Common myeloid progenitor, CD34-positive (primary cell): ENCODE results near the gene MACROD2.
"Not testable (repeated sequence)": the region's sequence is repeated elsewhere in the genome, so short reads cannot be mapped to it uniquely, and the experiment has no call there.

Source experiments
- CTCF ChIA-PET: fragments of 350-600 bp; sonication (Branson Sonifier 250); formaldehyde crosslinking; loops from one replicate; lab custom pipeline; 2021; ENCODE audit warnings: antibody characterized with exemption; lab: Charles Lee
- POLR2A ChIA-PET: fragments of 350-600 bp; sonication (Branson Sonifier 250); formaldehyde crosslinking; loops from one replicate; lab custom pipeline; 2021; ENCODE audit warnings: antibody characterized with exemption; lab: Charles Lee
- DNase-seq, 3 donors: peaks; one replicate each; pipeline versions ENCODE4 v3.0.0 to v3.0.0-alpha.2; 2013
- H3K27ac ChIP-seq, 2 experiments: 1 replicate in 1 of 2; 2 replicates in 1 of 2; pipeline ENCODE4 v1.7.0; 2013; ENCODE audit warnings: inconsistent platforms in 2 of 2, low read length in 2 of 2, mild to moderate bottlenecking in 2 of 2, low read depth in 1 of 2, moderate library complexity in 1 of 2; ENCODE audit not compliant: severe bottlenecking in 2 of 2, insufficient read depth in 1 of 2, poor library complexity in 1 of 2
- H3K27me3 ChIP-seq, 5 experiments: replicated peaks in 2 of 5; 1 replicate in 3 of 5; 2 replicates in 2 of 5; pipeline versions ENCODE4 v1.6.1 to v1.7.0; 2013; ENCODE audit warnings: low read length in 4 of 5, mild to moderate bottlenecking in 2 of 5, moderate library complexity in 2 of 5, inconsistent platforms in 1 of 5; ENCODE audit not compliant: insufficient read depth in 5 of 5, control insufficient read depth in 4 of 5
- H3K36me3 ChIP-seq, 4 experiments: 1 replicate in 2 of 4; 2 replicates in 2 of 4; pipeline versions ENCODE4 v1.6.1 to v1.7.0; 2013; ENCODE audit warnings: low read length in 3 of 4, control low read depth in 1 of 4, mild to moderate bottlenecking in 1 of 4; ENCODE audit not compliant: control insufficient read depth in 4 of 4, insufficient read depth in 4 of 4
- H3K4me1 ChIP-seq, 4 experiments: 1 replicate in 3 of 4; 2 replicates in 1 of 4; pipeline versions ENCODE4 v1.6.1 to v1.7.1; 2013; ENCODE audit warnings: low read length in 3 of 4, mild to moderate bottlenecking in 3 of 4, control low read depth in 1 of 4, inconsistent platforms in 1 of 4, moderate library complexity in 1 of 4; ENCODE audit not compliant: control insufficient read depth in 4 of 4, insufficient read depth in 4 of 4; ENCODE audit errors: control extremely low read depth in 1 of 4
- H3K4me3 ChIP-seq, 7 experiments: 1 replicate in 4 of 7; 2 replicates in 3 of 7; pipeline versions ENCODE4 v1.5.1 to v1.7.0; 2013; ENCODE audit warnings: mild to moderate bottlenecking in 7 of 7, low read length in 6 of 7, moderate library complexity in 6 of 7, inconsistent platforms in 2 of 7, low read depth in 2 of 7, control low read depth in 1 of 7; ENCODE audit not compliant: insufficient read depth in 4 of 7, control insufficient read depth in 1 of 7; ENCODE audit errors: extremely low read depth in 1 of 7
- H3K9me3 ChIP-seq, 5 experiments: 1 replicate in 4 of 5; 2 replicates in 1 of 5; pipeline versions ENCODE4 v1.6.1 to v1.7.1; 2013; ENCODE audit warnings: low read length in 4 of 5, mild to moderate bottlenecking in 2 of 5, inconsistent platforms in 1 of 5, low read depth in 1 of 5, moderate library complexity in 1 of 5; ENCODE audit not compliant: control insufficient read depth in 4 of 5, insufficient read depth in 2 of 5; ENCODE audit errors: control extremely low read depth in 1 of 5
- WGBS: methylation state at CpG from one replicate; pipeline ENCODE4 v1.1.5; 2013; ENCODE audit not compliant: insufficient coverage; 5-methylcytosine and 5-hydroxymethylcytosine counted together

Gene MACROD2

DNA sequence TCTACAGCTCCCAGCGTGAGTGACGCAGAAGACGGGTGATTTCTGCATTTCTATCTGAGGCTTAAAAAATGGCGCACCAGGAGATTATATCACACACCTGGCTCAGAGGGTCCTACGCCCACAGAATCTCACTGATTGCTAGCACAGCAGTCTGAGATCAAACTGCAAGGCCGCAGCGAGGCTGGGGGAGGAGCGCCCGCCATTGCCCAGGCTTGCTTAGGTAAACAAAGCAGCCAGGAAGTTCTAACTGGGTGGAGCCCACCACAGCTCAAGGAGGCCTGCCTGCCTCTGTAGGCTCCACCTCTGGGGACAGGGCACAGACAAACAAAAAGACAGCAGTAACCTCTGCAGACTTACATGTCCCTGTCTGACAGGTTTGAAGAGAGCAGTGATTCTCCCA lies 275.4 kb downstream of the MACROD2 start:
- CTCF ChIA-PET, H3K9me3 ChIP-seq, H3K27me3 ChIP-seq, POLR2A ChIA-PET, DNase-seq, H3K4me3 ChIP-seq, H3K4me1 ChIP-seq, H3K27ac ChIP-seq, H3K36me3 ChIP-seq: not testable (repeated sequence)
- WGBS = 93% methylated on average over 5 of the region's 9 CpGs

DNA sequence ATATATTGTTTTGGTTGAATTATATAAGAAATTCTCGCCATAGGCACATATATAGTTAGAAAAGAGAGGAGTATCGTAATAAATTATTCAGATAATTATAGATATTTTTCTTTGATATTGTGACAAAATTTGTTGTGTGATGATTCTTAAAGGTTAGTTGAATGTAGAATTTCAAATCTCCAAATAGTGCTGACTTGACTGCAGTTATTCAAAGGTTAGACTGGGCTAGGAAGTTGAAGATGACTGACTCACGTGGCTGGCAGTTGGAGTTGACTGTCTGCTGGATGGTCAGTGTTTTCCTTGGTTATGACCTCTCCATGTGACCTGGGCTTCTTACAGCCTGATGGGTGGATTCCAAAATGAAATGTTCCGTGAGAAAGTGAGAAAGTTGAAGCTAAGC lies 286.8 kb downstream of the MACROD2 start:
- Histone ChIP-seq H3K9me3 (no peaks in the 10 kb centered on the region), H3K27me3 (no peaks in the 10 kb centered on the region), H3K4me1 (no peaks in the 10 kb centered on the region), H3K4me3 (no peak overlapping the region), H3K36me3 (no peaks in the 10 kb centered on the region), H3K27ac (no peak overlapping the region)
- 100% methylated on average over 2 of the region's 4 CpGs for WGBS
- CTCF ChIA-PET = no interaction called here
- POLR2A ChIA-PET = no interaction called here
- DNase-seq = no peak

DNA sequence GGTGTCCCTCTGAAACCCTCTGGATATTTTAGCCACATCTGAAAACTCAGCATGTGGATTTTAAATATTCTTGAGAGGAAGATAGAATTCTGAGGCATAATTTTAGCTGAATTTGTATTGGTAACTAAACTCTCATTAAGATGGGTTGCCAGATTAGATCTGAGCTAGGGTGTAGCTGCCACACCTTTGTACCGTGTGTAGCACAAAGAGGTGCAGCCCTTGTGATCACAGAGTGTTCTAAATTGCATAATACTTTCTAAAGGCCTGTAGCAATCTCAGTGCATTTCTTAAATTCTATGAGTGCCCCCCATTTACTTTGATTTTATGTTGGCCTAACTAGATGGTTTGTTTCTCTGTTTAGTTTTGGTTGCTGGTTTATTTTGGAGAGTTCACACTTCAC lies 289.1 kb downstream of the MACROD2 start:
- Histone ChIP-seq H3K4me1 (no peaks in the 10 kb centered on the region), H3K36me3 (no peaks in the 10 kb centered on the region), H3K4me3 (no peak overlapping the region), H3K27ac (no peak overlapping the region), H3K27me3 (no peaks in the 10 kb centered on the region), H3K9me3 (no peaks in the 10 kb centered on the region)
- WGBS = 100% methylated on average over 1 of the region's 1 CpG
- CTCF ChIA-PET = interaction anchor here (0.6 kb wide), 1 partner anchor 786 kb away, joined by 3 read pairs; no protein-coding TSS in a partner anchor
- POLR2A ChIA-PET = no interaction called here
- no peak for DNase-seq

DNA sequence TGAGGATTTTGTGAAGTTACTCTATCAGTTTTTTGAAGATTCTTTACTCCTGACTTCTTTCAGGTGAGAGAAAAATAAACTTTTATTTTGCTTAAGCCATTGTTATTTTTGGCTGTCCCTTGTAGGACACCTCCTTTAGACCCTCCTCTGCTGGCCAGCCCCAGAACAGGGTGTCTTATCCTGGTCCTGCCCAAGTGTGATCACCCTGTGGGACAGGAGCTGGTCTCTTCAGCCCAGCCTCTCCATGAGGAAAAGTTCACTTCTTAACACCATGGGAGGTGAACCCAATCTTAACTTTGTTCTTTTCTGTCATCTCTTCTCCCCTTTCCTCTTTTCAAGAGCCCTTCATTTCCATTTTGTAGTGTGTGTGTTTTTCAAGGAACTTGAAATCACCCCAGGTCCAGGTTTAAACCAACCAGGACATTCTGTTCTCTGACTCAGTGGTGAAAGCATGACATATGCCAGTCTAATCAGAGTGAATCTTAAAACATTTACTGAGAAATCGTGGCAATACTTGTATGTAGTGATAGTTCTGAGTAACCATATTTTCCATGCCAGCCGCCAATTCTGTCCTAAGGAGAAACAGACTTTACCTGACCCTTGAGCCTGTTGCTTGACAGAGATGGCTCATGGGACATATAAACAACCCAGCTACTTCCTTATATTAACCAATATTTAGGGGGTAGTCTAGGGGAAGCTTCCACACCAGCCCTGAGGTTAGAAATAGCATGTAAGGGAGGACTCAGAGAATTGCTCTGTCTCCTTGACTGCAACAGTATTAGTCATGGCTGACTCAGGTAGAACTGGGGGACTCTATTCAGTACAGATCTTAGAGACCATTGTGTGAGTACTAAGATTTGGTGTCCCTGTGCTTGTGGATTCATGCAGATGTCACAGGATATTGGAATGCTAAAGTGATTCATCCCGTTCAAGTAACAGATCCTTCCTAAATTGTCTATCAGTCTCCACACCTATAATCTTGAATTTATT lies 293.3 kb downstream of the MACROD2 start:
- Histone ChIP-seq H3K27ac (no peak overlapping the region), H3K4me3 (no peak overlapping the region), H3K36me3 (no peaks in the 10 kb centered on the region), H3K27me3 (no peaks in the 10 kb centered on the region), H3K4me1 (no peaks in the 10 kb centered on the region), H3K9me3 (no peaks in the 10 kb centered on the region)
- no peak for DNase-seq
- ChIA-PET POLR2A (no interaction called here), CTCF (no interaction called here)
- 100% methylated on average over 1 of the region's 3 CpGs for WGBS

DNA sequence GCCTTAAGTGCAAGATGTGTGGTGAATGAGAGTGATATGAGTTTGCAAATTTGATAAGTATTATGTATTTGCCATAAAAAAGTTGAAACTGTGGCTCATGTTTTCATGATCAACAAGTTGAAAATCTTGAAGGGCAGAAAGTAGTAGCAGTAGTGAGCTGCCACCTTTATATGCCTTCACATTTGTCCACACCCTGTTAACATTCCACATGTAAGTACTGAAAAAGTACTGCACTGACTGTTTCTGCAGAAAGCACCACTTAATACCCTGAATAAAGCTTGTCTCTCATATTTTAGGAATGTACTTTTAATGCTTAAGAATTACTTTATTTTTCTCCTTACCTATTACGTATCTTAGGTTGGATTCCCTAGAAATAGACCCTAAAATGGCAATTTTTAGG lies 296.2 kb downstream of the MACROD2 start:
- no CpG with 5 or more reads among the region's 1 CpG for WGBS
- H3K4me1 ChIP-seq = no peaks in the 10 kb centered on the region
- CTCF ChIA-PET = no interaction called here
- no peak overlapping the region for H3K27ac ChIP-seq
- no peak for DNase-seq
- H3K36me3 ChIP-seq = no peaks in the 10 kb centered on the region
- no peaks in the 10 kb centered on the region for H3K27me3 ChIP-seq
- no peaks in the 10 kb centered on the region for H3K9me3 ChIP-seq
- POLR2A ChIA-PET = no interaction called here
- H3K4me3 ChIP-seq = no peak overlapping the region

DNA sequence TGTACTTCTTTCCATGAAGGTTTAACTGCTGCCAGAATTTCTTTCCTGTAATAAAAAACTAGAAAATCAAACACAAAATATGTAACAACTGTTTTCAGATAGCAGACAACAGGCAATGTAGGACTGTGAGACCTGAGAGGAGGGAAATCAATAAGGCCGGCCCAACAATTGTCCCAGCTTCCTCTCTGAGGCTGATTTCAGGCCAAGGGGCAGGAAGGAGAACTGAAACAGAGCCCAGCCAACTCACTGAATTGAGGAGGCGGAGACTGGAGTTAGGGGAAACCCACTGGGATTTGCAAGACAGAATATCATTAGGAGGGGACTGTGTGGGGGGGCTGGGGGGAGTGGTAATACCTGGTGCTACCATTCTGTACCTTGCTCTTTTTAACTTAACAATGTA lies 299.9 kb downstream of the MACROD2 start:
- POLR2A ChIA-PET = no interaction called here

DNA sequence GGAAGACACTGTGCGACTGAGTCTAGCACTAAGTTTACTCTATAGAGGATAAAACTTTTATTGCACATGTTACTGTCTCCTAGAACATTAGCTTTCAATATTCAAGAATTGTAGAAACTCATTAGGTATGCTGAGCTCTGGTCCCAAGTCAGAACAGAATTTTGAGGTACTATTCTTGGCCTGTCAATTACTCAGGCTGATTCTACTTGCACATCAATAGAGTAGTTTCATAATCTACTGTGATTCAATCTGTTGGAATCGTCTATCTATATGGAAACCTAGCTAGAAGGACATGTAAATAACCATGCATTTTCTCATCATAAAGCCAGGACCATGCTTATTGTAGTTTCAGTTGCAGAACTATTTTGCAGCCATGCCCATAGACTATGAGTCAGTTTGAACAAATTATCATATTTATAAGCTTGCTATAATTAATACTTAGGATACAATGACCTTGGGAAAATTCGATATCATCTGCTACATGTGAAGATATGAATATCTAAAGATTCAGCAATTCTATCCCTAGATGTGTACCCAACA lies 300.5 kb downstream of the MACROD2 start:
- ChIA-PET CTCF (no interaction called here), POLR2A (no interaction called here)
- Histone ChIP-seq H3K36me3 (no peaks in the 10 kb centered on the region), H3K4me1 (no peaks in the 10 kb centered on the region), H3K27ac (no peak overlapping the region), H3K27me3 (no peaks in the 10 kb centered on the region), H3K9me3 (no peaks in the 10 kb centered on the region), H3K4me3 (no peak overlapping the region)
- no peak for DNase-seq
- no CpG with 5 or more reads among the region's 3 CpGs for WGBS

More for the DNA sequence above, 299.9 kb downstream of the MACROD2 start:
- 0% methylated on average over 1 of the region's 2 CpGs for WGBS
- Histone ChIP-seq H3K9me3 (no peaks in the 10 kb centered on the region), H3K4me1 (no peaks in the 10 kb centered on the region), H3K27ac (no peak overlapping the region), H3K4me3 (no peak overlapping the region), H3K36me3 (no peaks in the 10 kb centered on the region), H3K27me3 (no peaks in the 10 kb centered on the region)
- DNase-seq = no peak
- CTCF ChIA-PET = no interaction called here
